GM21737 (cell line): ENCODE measurements around the gene RRAGC.
"Not testable (repeated sequence)": the region's sequence is repeated elsewhere in the genome, so short reads cannot be mapped to it uniquely, and the experiment has no call there.

Source experiments
- ATAC-seq: cut with Tn5 transposase; IDR thresholded peaks from one replicate; pipeline ENCODE4 v1.9.1; 2021; ENCODE audit warnings: mild to moderate bottlenecking, moderate library complexity; ENCODE audit not compliant: unreplicated experiment

The RRAGC gene

GRCh38 chr1:38818175-38818976 is 41.2 kb downstream of the RRAGC start:
- ATAC-seq: no peak

- ATAC-seq: no peak
Observed at GRCh38 chr1:38817267-38818174, 42.1 kb downstream of the RRAGC start.

DNA sequence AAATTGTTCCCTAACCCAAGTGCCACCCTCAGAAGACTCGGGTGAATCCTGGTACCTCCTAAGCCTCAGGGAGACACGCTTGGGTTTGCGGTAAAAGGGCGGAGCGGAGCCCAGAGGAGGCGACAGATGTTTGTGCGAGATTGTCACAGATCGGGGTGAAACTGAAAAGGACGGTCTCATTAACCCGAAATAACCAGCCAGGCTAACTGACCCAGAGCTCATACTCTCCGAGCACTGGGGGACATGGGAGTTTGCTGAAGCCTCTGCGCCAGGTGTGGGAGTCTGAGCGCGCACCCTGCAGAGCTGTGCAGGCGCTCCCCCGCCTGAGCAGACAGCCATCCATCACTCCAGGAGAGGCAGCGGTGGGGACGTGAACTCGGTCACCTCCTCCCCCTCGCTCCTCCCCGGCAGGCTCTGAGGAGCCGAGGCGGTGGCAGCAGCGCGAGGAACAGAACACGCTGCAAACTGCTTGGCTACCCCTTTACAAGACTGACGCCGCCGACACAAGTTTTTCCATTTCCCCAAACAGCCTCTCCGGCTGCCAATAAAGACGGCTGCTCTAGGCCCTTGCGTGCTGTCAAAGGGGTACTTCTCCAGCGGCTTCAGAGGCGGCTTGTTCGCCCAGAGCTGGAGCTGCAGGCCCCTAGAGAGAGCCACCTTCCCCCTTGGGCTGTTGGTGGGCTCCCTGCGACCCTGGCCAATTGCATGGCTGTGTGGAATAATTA is 43.5 kb downstream of the RRAGC start:
- peak; percentile 75 for ATAC-seq

- ATAC-seq: no peak
Observed at GRCh38 chr1:38814984-38815464, 44.5 kb downstream of the RRAGC start.

DNA sequence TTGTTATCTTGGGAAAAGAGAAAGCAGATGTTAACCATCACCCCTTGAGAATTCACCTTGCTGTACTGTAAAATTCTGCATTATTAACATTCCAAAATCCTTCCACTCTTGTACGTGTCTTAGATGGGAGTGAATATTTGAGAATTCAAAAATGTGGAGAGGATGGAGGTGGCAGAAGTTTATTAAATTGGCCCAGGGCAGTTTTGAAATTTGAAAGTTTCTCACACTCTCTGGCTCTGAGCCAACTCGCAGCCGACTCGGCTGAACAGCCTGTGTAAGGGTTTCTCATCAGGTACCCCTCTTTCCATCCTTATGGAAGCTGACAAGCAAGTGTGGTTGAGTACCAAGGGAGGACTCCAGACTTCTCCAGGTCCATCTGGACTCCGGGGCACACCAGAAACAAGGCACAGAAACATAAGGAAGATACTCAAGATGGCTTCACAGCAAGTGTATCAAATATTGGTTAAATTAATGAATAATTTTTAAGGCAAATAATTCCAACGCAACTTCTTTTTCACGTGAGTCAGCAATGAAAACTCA is 45.1 kb downstream of the RRAGC start:
- no peak for ATAC-seq

GRCh38 chr1:38812981-38813380 is 46.6 kb downstream of the RRAGC start:
- no peak for ATAC-seq

DNA sequence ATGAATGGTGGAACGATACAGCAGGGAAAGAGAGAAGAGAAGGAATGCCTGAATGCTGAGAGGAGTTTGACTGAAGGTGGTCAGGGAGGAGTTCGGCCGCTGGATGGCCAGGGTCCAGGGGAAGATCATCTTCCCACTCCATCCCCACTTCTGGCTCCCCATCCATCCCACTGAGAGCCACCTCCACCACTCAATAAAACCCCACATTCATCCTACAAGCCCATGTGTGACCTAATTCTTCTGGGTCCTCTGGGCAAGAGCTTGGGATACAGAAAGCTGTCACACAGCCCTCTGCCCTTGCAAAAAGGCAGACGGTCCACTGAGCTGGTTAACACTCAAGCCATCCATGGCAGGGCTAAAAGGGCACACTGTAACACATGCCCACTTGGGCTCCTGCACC is 48.1 kb downstream of the RRAGC start:
- not testable (repeated sequence) for ATAC-seq

GRCh38 chr1:38806090-38806489 is 53.5 kb downstream of the RRAGC start:
- ATAC-seq: no peak

- ATAC-seq: no peak
Observed at GRCh38 chr1:38805036-38805435, 54.5 kb downstream of the RRAGC start.

DNA sequence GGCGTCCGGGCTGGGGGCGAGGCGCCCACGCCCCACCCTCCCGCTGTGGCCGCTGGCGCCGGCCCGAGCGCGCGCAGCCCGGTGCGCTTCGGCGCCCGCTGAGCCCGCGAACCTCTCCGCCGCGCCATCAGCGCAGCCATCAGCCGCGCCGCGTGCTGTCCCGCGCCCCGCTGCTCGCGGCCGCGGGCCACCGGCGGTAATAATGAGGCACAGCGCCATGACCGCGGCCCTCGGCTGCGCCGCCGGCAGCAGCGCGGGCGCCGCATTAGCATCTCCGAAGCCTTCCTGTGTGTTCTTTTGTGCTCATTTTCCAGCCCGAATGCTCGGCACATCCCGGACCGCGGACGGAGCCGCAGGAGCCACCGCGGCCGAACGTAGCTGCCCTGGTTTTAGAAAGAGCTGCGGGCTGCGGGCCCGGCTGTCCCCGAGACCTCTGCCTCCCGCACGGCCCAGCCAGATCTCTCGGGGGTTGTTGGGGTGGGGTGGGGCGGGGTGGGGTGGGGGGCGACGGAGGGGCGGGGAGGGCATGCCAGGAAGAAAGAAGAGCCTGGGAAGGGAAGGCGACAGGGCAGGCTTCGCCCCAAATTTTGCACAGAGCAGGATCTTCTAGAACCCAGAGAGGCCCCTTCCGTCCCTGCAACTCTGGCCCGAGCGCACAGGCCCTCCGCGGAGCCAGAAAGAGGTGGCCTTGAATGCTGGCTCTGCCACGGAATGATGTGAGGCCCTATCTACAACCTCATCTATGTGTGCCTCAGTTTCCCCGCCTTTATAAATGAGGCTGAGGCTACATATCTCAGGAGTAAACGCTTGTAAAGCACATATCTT is 55.3 kb downstream of the RRAGC start:
- no peak for ATAC-seq

GRCh38 chr1:38803647-38804046 is 55.9 kb downstream of the RRAGC start:
- ATAC-seq: no peak

GRCh38 chr1:38800720-38801671 is 58.6 kb downstream of the RRAGC start:
- no peak for ATAC-seq

DNA sequence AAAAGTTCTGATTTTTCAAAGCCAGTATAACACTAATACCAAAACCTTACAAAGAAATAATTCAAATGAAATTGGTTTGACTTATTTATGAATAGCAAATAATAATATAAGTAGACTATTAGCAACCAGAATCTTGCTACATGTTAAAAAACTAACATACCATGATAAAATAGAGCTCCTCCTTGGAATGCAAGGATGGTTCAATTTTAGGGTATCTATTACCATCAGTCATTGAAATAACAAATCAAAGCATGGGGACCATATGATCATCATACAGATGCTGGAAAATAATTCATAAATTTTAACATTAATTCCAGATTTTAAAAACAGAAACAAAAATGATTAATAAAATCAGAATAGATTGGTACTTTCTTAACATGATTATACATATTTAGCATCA is 66.3 kb downstream of the RRAGC start:
- ATAC-seq: no peak

GRCh38 chr1:38791892-38792291 is 67.7 kb downstream of the RRAGC start:
- ATAC-seq: no peak

GRCh38 chr1:38791164-38791515 is 68.4 kb downstream of the RRAGC start:
- no peak for ATAC-seq

DNA sequence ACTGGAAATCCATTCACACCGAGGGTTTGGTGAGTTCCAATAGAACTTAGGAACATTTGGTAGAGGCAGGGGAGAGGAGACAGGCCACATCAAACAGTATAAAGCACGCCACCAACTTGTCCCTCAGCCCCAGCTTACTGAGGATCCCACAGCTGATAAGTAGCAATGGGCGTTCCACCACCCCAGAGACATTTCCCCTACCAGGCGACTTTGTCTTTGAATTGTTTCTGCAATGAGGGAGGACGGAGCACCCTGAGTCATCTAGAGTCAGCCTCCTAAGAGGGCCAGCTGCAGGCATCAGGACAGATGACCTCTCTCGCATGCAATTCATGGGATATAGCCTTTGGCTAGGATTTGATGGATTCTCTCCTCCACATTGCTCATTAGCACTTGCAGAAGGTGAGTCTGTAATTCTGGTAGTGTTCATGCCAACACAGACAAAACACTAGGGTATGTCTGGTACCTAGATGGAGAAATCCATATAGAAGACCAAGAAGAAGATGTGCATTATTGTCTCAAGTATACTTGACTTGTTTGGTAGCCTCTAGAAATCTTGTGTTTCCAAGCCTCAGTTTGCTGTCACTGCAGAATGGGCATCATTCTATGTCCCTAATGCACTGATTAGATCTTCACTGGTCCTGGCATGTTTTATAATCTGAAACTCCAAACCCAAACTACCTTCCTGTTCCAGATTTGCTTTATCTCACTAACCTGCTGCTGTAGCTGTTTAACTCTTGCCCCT is 69.0 kb downstream of the RRAGC start:
- ATAC-seq: no peak

DNA sequence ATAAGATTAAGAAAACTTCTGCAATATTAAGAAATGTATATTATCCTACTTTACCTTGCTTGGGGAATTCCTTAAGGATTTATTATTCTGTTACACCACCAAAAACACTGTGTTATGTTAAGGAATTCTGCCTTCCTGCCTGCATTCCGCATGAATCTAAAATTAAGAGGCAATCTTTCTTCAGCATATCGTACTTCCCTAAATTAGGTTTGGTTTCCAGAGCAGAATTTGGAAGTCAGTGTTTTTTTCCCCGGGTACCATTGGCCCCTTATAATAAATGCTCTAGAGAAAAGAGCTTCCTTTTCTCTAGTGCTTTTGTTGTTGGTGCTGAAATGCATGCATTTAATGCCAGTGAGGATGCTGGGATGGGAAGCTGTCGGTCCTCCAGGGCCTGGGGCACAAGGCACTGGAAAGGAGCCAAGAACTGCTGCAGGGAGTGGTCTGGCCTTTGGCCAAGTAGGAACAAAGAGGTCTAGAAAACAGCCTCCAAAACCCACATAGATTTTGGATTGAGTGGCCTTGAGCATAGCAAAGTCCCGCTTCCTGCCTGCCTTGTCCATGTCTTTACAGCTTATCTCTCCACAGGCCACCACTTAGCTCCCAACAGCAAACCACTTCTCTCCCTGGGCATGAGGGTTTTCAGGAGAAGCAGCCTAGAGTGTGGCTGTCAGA is 69.9 kb downstream of the RRAGC start:
- ATAC-seq: no peak
